OCI-LY3 (cell line): ENCODE results near the gene DARS2.
"Not testable (repeated sequence)": the region's sequence is repeated elsewhere in the genome, so short reads cannot be mapped to it uniquely, and the experiment has no call there.

Experiments
- CTCF ChIP-seq: fragments of 200-600, 300-600 bp; sonication (generic); IDR thresholded peaks from 2 replicates; pipeline ENCODE4 v1.5.1; 2014; ENCODE audit warnings: antibody characterized with exemption, low read length, low read depth
- EZH2phosphoT487 ChIP-seq: fragments of 200-600 bp; shearing (Covaris generic); IDR thresholded peaks from 2 replicates; pipeline ENCODE4 v1.6.1; 2018; ENCODE audit warnings: antibody characterized with exemption, mixed run types, low read depth

GRCh38 chr1:173881117-173881516 lies 56.6 kb downstream of the DARS2 start:
- not testable (repeated sequence) for TF ChIP-seq CTCF, EZH2phosphoT487
